ENCODE measurements around the gene TIGD3.

- TF ChIP-seq CTCF (IDR thresholded peaks at IDR 0.05; ENCODE audit: insufficient read depth, low read length, poor library complexity, severe bottlenecking) (no peak), EZH2phosphoT487 (conservative IDR thresholded peaks at IDR 0.05; ENCODE audit: low read length) (no peak)
Measured at GRCh38 chr11:65334696-65335295, 19.8 kb upstream of the TIGD3 start.

Measured in SU-DHL-6 (cell line).